GM18526 (cell line): Measurements from ENCODE around the gene MACROD1.

Experiments
- POLR2A ChIP-seq: IDR thresholded peaks from 3 replicates; pipeline ENCODE4 v1.6.1; 2011; ENCODE audit not compliant: insufficient read length; ENCODE audit errors: extremely low read depth

MACROD1 gene

GRCh38 chr11:64170419-64170818 lies 4.5 kb upstream of the MACROD1 start:
- no peak for TF ChIP-seq POLR2A

- TF ChIP-seq POLR2A = no peak
These were observed 452 bp downstream of the MACROD1 start for GRCh38 chr11:64165481-64165841.

GRCh38 chr11:64164392-64165312 lies 1.3 kb downstream of the MACROD1 start:
- no peak for TF ChIP-seq POLR2A

- TF ChIP-seq POLR2A = no peak
These were observed 2.0 kb downstream of the MACROD1 start for GRCh38 chr11:64163951-64164350.

GRCh38 chr11:64161037-64161436 lies 4.9 kb downstream of the MACROD1 start:
- no peak for TF ChIP-seq POLR2A

GRCh38 chr11:64157631-64158394 lies 8.1 kb downstream of the MACROD1 start:
- no peak for TF ChIP-seq POLR2A

GRCh38 chr11:64156235-64157011 lies 9.5 kb downstream of the MACROD1 start:
- TF ChIP-seq POLR2A = no peak

- no peak for TF ChIP-seq POLR2A
These were observed 12.1 kb downstream of the MACROD1 start for GRCh38 chr11:64153812-64154211.

GRCh38 chr11:64152841-64153691 lies 12.8 kb downstream of the MACROD1 start:
- no peak for TF ChIP-seq POLR2A

GRCh38 chr11:64151337-64151736 lies 14.6 kb downstream of the MACROD1 start:
- TF ChIP-seq POLR2A = no peak

GRCh38 chr11:64150481-64151239 lies 15.3 kb downstream of the MACROD1 start:
- TF ChIP-seq POLR2A = no peak

- TF ChIP-seq POLR2A = no peak
These were observed 15.9 kb downstream of the MACROD1 start for GRCh38 chr11:64150051-64150450.

- TF ChIP-seq POLR2A = no peak
These were observed 16.8 kb downstream of the MACROD1 start for GRCh38 chr11:64148917-64149617.
